Urothelium cell line (cell line): ENCODE data around the gene RAB40C.

Experiments
- DNase-seq: peaks from one replicate; pipeline ENCODE4 v3.0.0; 2011; ENCODE audit warnings: low spot score, mixed read lengths
- FAIRE-seq: peaks from 2 replicates; lab custom pipeline; 2011; peaks lifted over from hg19 to GRCh38; lab: Jason Lieb, UNC

RAB40C gene

DNA sequence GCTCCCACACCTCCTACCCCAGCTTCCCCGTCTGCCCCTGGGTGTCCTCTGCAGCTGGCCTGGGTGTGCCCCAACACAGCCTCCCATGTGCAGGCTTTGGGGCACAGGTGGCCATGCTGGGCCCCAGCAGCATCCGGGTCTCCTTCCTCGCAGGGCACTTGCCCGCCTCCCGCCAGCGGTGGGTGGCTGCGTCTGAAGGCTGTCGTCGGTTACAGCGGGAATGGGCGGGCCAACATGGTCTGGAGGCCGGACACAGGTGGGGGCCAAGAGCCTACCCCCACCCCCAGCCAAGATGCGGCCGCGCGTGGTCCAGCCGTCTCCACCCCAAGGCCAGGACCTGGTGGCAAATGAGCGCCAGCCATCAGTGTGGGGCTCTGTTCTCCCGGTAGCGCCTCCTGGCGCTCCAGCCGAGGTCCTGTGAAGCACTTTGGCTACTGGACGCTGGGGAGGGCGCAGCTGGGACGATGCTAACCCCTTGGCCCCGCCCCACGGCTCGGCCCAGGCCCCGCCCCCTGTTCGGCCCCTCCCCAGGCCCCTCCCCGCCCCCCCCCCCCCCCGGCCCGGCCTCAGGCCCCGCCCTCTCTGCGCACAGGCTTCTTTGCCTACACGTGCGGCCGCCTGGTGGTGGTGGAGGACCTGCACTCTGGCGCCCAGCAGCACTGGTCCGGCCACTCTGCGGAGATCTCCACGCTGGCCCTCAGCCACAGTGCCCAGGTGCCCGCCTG is 70.8 kb downstream of the RAB40C start:
- FAIRE-seq: no peak
- peak; percentile 86 for DNase-seq

GRCh38 chr16:661184-661821 is 71.4 kb downstream of the RAB40C start:
- FAIRE-seq (no peak), DNase-seq (no peak)

DNA sequence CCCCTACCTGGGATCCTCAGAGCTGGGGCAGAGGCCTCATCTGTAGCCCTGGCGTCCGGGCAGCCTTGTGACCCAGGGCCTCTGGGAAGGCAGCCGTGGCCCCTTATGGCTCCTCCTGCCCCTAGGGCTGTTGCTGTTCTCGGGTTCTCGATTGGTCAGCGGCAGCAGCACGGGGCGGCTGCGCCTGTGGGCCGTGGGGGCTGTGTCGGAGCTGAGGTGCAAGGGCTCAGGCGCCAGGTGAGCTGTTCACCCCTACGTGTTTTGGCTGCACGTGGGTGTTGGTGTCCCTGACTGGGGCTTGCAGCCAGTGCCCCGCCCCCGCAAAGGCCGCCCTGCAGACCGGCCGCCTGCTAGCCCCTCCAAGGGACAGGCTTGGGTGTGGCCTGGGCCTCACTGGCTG is 72.2 kb downstream of the RAB40C start:
- no peak for FAIRE-seq
- DNase-seq: no peak

DNA sequence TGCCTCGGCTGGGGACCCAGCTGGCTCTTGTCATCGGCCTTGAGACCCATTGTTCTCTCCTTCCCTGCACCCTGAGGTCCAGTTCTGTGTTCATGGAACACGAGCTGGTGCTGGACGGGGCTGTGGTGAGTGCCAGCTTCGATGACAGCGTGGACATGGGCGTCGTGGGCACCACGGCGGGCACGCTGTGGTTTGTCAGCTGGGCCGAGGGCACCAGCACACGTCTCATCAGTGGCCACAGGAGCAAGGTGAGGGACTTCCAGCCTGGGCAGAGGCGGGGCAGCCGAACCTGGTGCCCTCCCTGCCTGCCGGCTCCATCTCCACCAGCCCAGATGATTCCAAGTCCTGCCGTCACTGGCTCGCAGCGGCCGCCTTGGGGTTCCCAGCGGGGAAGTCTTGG is 72.7 kb downstream of the RAB40C start:
- no peak for DNase-seq
- peak; percentile 37 for FAIRE-seq

- FAIRE-seq (no peak), DNase-seq (no peak)
These were observed 76.7 kb downstream of the RAB40C start for GRCh38 chr16:666572-666971.

GRCh38 chr16:667113-667779 is 77.4 kb downstream of the RAB40C start:
- FAIRE-seq (peak; percentile 42), DNase-seq (no peak)

- DNase-seq (peak; percentile 92), FAIRE-seq (peak; percentile 94)
These were observed 78.1 kb downstream of the RAB40C start, which contains the start of gene RHOT2 for GRCh38 chr16:667780-668518. Gene RHOT2, plus strand, starts transcription at chr16:668132. Its CDS starts 68 bp downstream, at chr16:668200.

DNA sequence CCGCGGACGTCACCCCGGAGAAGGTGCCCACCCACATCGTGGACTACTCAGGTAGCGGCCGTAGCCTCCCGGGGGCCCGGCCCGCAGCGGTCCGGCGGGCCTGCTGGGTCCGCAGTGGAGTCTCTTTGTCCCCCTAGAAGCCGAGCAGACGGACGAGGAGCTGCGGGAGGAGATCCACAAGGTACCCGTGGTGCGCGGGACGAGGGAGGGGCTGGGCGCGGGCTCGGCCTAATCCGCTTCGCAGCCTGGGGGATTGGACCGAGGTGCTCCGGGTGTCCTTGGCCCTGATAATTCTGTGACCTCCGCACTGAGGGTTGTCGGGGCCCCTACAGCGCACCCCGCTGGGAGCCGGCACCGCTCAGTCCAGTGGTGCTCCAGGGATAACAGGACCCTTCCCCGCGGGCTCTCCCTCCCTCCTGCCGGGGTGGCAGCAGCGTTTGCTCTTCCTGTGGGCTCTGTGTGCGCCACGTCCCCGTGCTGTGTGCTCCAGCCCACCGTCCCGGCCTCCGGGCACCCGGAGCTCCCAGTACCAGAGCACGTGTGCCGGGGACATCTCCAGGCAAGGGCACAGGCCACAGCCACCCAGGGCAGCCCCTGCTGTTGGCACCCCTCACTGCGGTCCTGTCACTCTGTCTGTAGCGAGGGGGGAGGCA is 78.8 kb downstream of the RAB40C start:
- no peak for DNase-seq
- no peak for FAIRE-seq

- FAIRE-seq (no peak), DNase-seq (no peak)
These were observed 79.8 kb downstream of the RAB40C start for GRCh38 chr16:669666-670065.

GRCh38 chr16:670485-671352 is 80.9 kb downstream of the RAB40C start:
- no peak for DNase-seq
- no peak for FAIRE-seq

GRCh38 chr16:671353-672131 is 81.7 kb downstream of the RAB40C start:
- FAIRE-seq: no peak

DNA sequence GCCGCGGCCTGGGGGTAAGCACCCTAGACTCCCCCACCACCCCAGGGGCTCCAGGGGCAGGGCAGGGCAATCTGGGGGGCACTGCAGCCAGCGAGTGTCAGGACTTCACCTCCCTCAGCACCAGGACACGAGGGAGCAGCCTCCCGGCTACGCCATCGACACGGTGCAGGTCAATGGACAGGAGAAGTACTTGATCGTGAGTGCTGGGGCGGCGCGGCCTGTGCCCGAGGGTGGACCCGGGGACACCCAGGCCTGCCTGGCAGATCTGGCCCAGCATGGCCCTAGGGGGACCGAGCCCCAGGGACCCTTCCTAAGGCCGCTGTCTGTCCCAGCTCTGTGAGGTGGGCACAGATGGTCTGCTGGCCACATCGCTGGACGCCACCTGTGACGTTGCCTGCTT is 82.5 kb downstream of the RAB40C start:
- FAIRE-seq (no peak), DNase-seq (no peak)

More at GRCh38 chr16:671353-672131, 81.7 kb downstream of the RAB40C start:
- no peak for DNase-seq

GRCh38 chr16:672851-673250 is 83.0 kb downstream of the RAB40C start:
- DNase-seq: no peak
- FAIRE-seq: no peak

DNA sequence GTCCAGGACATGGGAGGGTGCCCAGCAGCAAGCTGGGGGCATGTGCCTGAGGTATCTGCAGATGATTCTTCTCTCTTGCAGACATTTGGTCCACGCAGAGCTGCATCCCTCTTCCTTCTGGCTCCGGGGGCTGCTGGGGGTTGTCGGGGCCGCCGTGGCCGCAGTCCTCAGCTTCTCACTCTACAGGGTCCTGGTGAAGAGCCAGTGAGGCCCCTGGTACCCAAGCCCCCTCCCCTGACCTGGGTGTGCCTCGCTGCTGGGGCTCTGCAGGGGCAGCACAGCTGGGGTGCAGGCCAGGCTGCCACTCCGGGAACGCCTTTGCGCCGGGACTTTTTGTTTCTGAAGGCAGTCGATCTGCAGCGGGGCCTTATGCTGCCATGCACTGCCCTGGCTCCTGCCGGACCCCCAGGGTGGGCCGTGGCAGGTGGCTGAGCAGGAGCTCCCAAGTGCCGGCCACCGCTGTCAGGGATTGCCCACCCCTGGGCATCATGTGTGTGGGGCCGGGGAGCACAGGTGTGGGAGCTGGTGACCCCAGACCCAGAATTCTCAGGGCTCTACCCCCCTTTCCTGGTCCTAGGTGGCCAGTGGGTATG is 83.6 kb downstream of the RAB40C start:
- DNase-seq: no peak
- FAIRE-seq: no peak

DNA sequence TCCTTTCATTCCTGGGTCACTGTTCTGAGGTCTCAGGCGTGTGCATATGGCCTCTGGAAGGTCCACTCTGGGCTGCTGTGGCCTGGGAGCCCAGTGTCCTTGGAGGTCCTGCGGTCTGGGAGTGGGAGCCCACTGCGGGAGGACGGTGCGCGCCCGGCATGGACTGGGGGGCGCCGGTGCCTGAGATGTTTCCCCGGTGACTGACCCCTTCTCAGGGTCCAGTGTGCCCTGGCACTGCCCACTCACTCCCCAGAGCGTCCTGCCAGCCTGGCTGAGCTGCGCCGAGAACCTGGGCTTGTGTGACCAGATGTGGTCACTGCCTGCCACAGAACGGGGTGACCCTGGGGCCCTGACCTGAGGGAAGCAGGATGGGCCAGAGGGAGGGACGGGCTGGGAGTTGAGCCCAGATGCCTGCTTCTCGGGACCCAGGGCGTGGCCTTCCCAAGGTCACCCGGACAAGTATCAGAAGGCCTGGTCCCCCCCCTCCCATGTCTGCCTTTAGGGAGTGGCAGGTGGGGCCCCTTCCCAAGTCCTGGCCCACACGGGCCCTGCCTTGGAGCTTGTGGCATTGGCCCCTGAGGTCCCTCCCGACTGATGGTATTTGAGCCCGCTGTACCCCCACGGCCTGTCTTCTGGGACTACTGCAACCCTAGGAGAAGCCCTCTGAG is 84.5 kb downstream of the RAB40C start:
- FAIRE-seq: no peak
- no peak for DNase-seq

DNA sequence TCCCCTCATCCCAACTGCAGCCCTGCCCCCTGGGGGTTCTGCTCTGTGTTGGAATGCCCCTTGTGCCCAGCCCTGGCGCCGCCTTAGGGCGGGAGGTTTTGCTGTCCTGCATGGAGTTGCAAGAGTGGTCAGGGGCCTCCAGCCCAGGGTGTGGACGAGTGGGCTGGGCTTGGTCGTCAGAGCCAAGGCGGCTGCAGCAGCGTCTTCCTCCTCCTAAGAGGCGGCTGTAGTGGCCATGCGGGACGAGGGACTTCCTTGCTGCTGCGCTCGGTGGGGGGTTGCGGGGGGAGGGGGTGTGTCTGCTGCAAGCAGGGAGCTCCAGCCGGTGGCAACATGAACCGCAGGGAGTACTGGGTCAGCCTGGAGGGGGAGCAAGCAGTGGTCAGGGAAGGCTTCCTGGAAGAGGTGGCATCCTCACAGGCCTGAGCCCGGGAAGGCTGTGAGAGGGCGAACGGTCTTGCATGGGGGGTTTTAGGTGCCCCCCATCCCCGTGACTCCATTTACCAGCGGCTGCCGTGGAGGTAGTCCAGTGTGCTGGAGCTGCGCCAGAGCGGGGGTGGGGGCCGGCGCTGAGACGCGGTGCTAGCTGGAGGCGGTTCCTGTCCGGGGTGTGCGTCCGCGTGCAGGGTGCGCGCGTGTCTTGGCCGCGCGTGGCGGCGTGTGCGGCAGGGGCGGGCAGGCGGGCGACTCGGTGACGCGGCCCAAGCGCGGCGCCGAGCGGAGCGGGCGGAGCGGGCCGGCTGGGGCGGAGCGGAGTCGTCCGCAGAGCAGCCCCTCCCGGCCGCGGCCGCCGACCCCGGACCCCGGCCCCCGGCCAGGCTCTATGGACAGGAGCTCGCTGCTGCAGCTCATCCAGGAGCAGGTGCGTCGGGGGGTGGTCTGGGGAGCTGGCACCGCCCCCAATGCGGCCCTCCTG is 85.4 kb downstream of the RAB40C start, which contains the start of gene RHBDL1:
Gene RHBDL1 (plus strand): TSS at position 704 of the 916 bp plus-strand sequence. CDS start 120 bp downstream, at position 824.
- FAIRE-seq: no peak
- no peak for DNase-seq
